A549 (cell line): Measurements from ENCODE around the gene ATL1. TPM values are rescaled to one million over a fixed set of nuclear protein-coding genes. Genes with fewer than 3 reads are reported as not detected.
A peak's percentile ranks its signal among the peaks of the same experiment; 100 is the strongest.

Experiments
- ATAC-seq, 2 experiments: fragments of 200-7000 bp in 1 of 2; fragments of >200 bp in 1 of 2; cut with Nextera tagmentation in 1 of 2; cut with Tn5 transposase in 1 of 2; 3 replicates each; pipeline versions ENCODE4 v1.8.0 to v1.9.1; 2018 to 2020; ENCODE audit warnings: mild to moderate bottlenecking in 1 of 2, moderate library complexity in 1 of 2
- CTCF ChIA-PET: fragments of 300-600 bp; sonication (Branson Sonifier 250); formaldehyde crosslinking; extraction: SDS; loops from one replicate; lab custom pipeline; 2021; ENCODE audit warnings: antibody characterized with exemption, inconsistent platforms; lab: Yijun Ruan, JAX
- POLR2A ChIA-PET: fragments of 350-600 bp; formaldehyde crosslinking; extraction: SDS; loops from one replicate; lab custom pipeline; 2021; ENCODE audit warnings: antibody characterized with exemption, inconsistent platforms; lab: Yijun Ruan, JAX
- DNase-seq, 2 experiments: peaks; one replicate each; pipeline versions ENCODE4 v3.0.0 to v3.0.0-alpha.2; 2011 to 2016; ENCODE audit warnings: low read depth in 1 of 2, low spot score in 1 of 2
- FAIRE-seq: peaks from 2 replicates; lab custom pipeline; 2011; peaks lifted over from hg19 to GRCh38; lab: Jason Lieb, UNC
- H3K27ac ChIP-seq, 2 experiments: fragments of >200 bp; sonication (Bioruptor Twin); formaldehyde crosslinking; 3 replicates each; pipeline ENCODE4 v1.5.1; 2016 to 2017
- H3K4me1 ChIP-seq: fragments of >200 bp; sonication (Bioruptor Twin); formaldehyde crosslinking; 3 replicates; pipeline ENCODE4 v1.6.1; 2016
- H3K4me2 ChIP-seq: fragments of >200 bp; sonication (Bioruptor Twin); formaldehyde crosslinking; 3 replicates; pipeline ENCODE4 v1.6.1; 2016
- H3K4me3 ChIP-seq: fragments of >200 bp; sonication (Bioruptor Twin); formaldehyde crosslinking; 3 replicates; pipeline ENCODE4 v1.5.1; 2016
- H3K9me3 ChIP-seq: fragments of >200 bp; sonication (Bioruptor Twin); formaldehyde crosslinking; 3 replicates; pipeline ENCODE4 v1.6.1; 2016
- BHLHE40 ChIP-seq: IDR thresholded peaks from 2 replicates; pipeline ENCODE4 v1.6.1; 2012; ENCODE audit warnings: low read depth, low read length, inconsistent platforms
- EHMT2 ChIP-seq: fragments of 200-600 bp; sonication (generic); IDR thresholded peaks from 2 replicates; pipeline ENCODE4 v1.6.1; 2016; ENCODE audit warnings: antibody characterized with exemption, low read depth, mild to moderate bottlenecking, moderate library complexity
- FOSB ChIP-seq: fragments of 250-450 bp; sonication (Bioruptor Pico); IDR thresholded peaks from 2 replicates; pipeline ENCODE4 v1.5.0; 2020; ENCODE audit warnings: mild to moderate bottlenecking, moderate library complexity
- FOSL2 ChIP-seq, 2 experiments: fragments of 450-650 bp in 1 of 2; fragments of >200 bp in 1 of 2; sonication (Bioruptor Twin) in 1 of 2; formaldehyde crosslinking; IDR thresholded peaks; 2 replicates each; pipeline versions ENCODE4 v1.5.0 to v1.6.1; 2016 to 2020; ENCODE audit warnings: mild to moderate bottlenecking in 1 of 2, moderate library complexity in 1 of 2
- GATA3 ChIP-seq: IDR thresholded peaks from 2 replicates; pipeline ENCODE4 v1.6.1; 2012; ENCODE audit warnings: borderline replicate concordance
- HDAC2 ChIP-seq: fragments of 200-600 bp; sonication (generic); IDR thresholded peaks from 2 replicates; pipeline ENCODE4 v1.6.1; 2016
- HOXA7 ChIP-seq: fragments of 250-450 bp; sonication (Bioruptor Pico); IDR thresholded peaks from 2 replicates; pipeline ENCODE4 v1.5.0; 2020; ENCODE audit warnings: mild to moderate bottlenecking, moderate library complexity
- HOXB5 ChIP-seq: fragments of 250-450 bp; sonication (Bioruptor Pico); IDR thresholded peaks from 2 replicates; pipeline ENCODE4 v1.5.0; 2020; ENCODE audit warnings: mild to moderate bottlenecking, moderate library complexity
- KDM1A ChIP-seq: fragments of 200-600 bp; sonication (generic); IDR thresholded peaks from 2 replicates; pipeline ENCODE4 v1.6.1; 2016; ENCODE audit warnings: low read depth, mild to moderate bottlenecking
- MAFK ChIP-seq: fragments of 450-650 bp; IDR thresholded peaks from 2 replicates; pipeline ENCODE4 v1.6.1; 2014; ENCODE audit not compliant: partially characterized antibody
- MYC ChIP-seq: IDR thresholded peaks from 2 replicates; pipeline ENCODE4 v1.6.1; 2012; ENCODE audit warnings: mild to moderate bottlenecking, inconsistent platforms, low read length, improper control_type of control experiment, borderline replicate concordance
- NFE2L2 ChIP-seq: fragments of 150-350 bp; conservative IDR thresholded peaks from 2 replicates; pipeline ENCODE4 v1.6.1; 2014; ENCODE audit warnings: low read length
- PHF8 ChIP-seq: fragments of 200-600 bp; sonication (generic); IDR thresholded peaks from 2 replicates; pipeline ENCODE4 v1.6.1; 2016; ENCODE audit warnings: low read depth, mild to moderate bottlenecking, antibody characterized with exemption, moderate library complexity, borderline replicate concordance
- POLR2AphosphoS2 ChIP-seq: conservative IDR thresholded peaks from 2 replicates; pipeline ENCODE4 v1.6.1; 2012; ENCODE audit warnings: low read length, improper control_type of control experiment, inconsistent platforms
- RARB ChIP-seq: fragments of 250-450 bp; sonication (Bioruptor Pico); IDR thresholded peaks from 2 replicates; pipeline ENCODE4 v1.8.0; 2021; ENCODE audit warnings: mild to moderate bottlenecking, moderate library complexity
- RFX5 ChIP-seq: fragments of 450-650 bp; IDR thresholded peaks from 2 replicates; pipeline ENCODE4 v1.7.1; 2014; ENCODE audit warnings: antibody characterized with exemption, mild to moderate bottlenecking, moderate library complexity
- SREBF2 ChIP-seq: fragments of 450-650 bp; IDR thresholded peaks from 2 replicates; pipeline ENCODE4 v1.6.1; 2014; ENCODE audit warnings: mild to moderate bottlenecking, moderate library complexity
- TFCP2L1 ChIP-seq: fragments of 250-450 bp; sonication (Bioruptor Pico); IDR thresholded peaks from 2 replicates; pipeline ENCODE4 v1.5.0; 2021; ENCODE audit warnings: mild to moderate bottlenecking
- TP53 ChIP-seq: fragments of 250-450 bp; sonication (Bioruptor Pico); IDR thresholded peaks from 2 replicates; pipeline ENCODE4 v1.5.0; 2021; ENCODE audit warnings: mild to moderate bottlenecking, moderate library complexity
- ZFP36 ChIP-seq: fragments of 450-650 bp; IDR thresholded peaks from 2 replicates; pipeline ENCODE4 v1.6.1; 2014; ENCODE audit warnings: borderline replicate concordance; ENCODE audit not compliant: partially characterized antibody
- ZNF302 ChIP-seq: fragments of 250-450 bp; sonication (Bioruptor Pico); IDR thresholded peaks from 2 replicates; pipeline ENCODE4 v1.9.0; 2021; ENCODE audit warnings: inconsistent platforms, mild to moderate bottlenecking, moderate library complexity
- WGBS: methylation state at CpG from one replicate; pipeline ENCODE4 v1.1.6; 2017; ENCODE audit errors: missing lambda C conversion rate; 5-methylcytosine and 5-hydroxymethylcytosine counted together
- polyA plus RNA-seq, 4 experiments: library from polyadenylated mRNA; depleted of rRNA in 3 of 4; stranded (reverse); fragments of >200 nt; fragmentation: RNase III in 1 of 4; extraction: RNeasy Plus Mini Kit Qiagen cat#74134 plus additional on column Dnase treatment in 1 of 4; gene quantifications; 2 replicates in 3 of 4; 3 replicates in 1 of 4; pipeline ENCODE4 v1.2.3, GENCODE V29; 2011 to 2017
- TF ChIP-seq, protein P1 (sequence below): fragments of 250-450 bp; sonication (Bioruptor Pico); IDR thresholded peaks from 2 replicates; pipeline ENCODE4 v1.5.0; 2021; ENCODE audit warnings: mild to moderate bottlenecking, moderate library complexity, borderline replicate concordance
- TF ChIP-seq, protein P2 (sequence below): IDR thresholded peaks from 2 replicates; pipeline ENCODE4 v1.6.1; 2012
- TF ChIP-seq, protein P3 (sequence below): fragments of 150-350 bp; IDR thresholded peaks from 2 replicates; pipeline ENCODE4 v1.6.1; 2014; ENCODE audit warnings: low read depth, mild to moderate bottlenecking, low read length

ATL1 gene
- polyA plus RNA-seq, 2 of the 4 experiments (the other 2 are of a cell fraction) = 4.7 to 5.1 TPM

DNA sequence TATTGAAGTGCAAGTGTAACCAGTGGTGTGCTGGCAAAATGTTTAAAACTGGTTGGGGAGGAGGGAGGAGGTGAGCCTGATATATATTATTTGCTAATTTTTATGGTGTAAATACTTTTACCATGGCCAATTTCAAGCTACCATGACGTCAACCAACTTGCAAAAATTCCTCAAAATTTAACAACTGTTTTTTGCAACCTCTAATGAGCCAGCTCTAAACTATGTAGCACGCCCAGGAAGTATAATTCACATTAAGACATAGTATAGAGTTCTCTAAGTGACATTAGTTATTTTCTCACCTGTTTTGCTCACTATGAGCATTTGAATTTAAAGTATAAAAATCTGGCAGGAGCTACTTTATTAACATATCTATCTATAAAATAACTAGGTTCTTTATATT is 41.4 kb downstream of the ATL1 start:
- Histone ChIP-seq H3K4me1 (peaks cover 20% of the 10 kb centered on the region), H3K4me3 (no peak overlapping the region), H3K9me3 (no peaks in the 10 kb centered on the region), H3K4me2 (peak overlapping the region; percentile 72), H3K27ac (peak overlapping the region in 1 of 2 experiments; percentile 38; a peak in 2 of 6 replicates)
- ChIA-PET CTCF (interaction anchor here (1.2 to 2.9 kb wide), 10 partner anchors 10 to 259 kb away, joined by 3 to 61 read pairs (median 6); no protein-coding TSS in a partner anchor), POLR2A (interaction anchor here (0.5 to 1.9 kb wide), 5 partner anchors 41 to 1050 kb away, joined by 3 to 15 read pairs (median 5); partner anchors contain the start of genes ATL1, FRMD6 and SAV1)
- DNase-seq = peak in 1 of 2 experiments; percentile 5
- no peak for ATAC-seq
- 62% methylated on average over 2 of the region's 2 CpGs for WGBS
- TF ChIP-seq HOXA7 (CRISPR knock-in tag) (no peak), SREBF2 (no peak), FOSB (CRISPR knock-in tag) (no peak), HDAC2 (no peak)
- FAIRE-seq = no peak

DNA sequence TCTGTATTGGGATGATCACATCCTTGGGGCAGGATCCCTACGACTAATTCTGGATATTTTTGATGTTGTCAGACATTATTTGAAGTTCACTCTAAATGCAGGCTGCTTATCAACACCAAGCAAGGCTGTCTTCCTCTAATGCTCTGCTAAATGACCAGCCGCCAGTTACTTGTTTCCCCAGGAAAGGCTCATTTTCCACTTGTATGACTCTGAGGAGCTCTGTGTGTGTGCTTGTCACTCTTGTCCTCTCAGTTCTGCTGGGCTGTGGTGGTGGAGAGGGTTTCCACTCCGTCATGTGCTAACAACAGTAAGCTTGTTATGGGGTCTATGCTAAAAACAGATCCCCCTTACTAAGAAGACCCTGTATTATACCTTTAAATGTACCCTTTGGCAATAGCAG is 42.1 kb downstream of the ATL1 start:
- Histone ChIP-seq H3K9me3 (no peaks in the 10 kb centered on the region), H3K4me3 (no peak overlapping the region), H3K27ac (peak overlapping the region in 1 of 2 experiments; percentile 23; a peak in 1 of 6 replicates), H3K4me2 (no peak overlapping the region), H3K4me1 (peaks cover 20% of the 10 kb centered on the region)
- ChIA-PET CTCF (interaction anchor here (1.2 to 2.9 kb wide), 4 partner anchors 11 to 258 kb away, joined by 4 to 61 read pairs (median 9); no protein-coding TSS in a partner anchor), POLR2A (no interaction called here)
- FAIRE-seq (no peak), ATAC-seq (peak in 1 of 2 experiments; percentile 27; a peak in 1 of 6 replicates), DNase-seq (no peak)
- WGBS = 87% methylated on average over 3 of the region's 3 CpGs
- TF ChIP-seq TP53 (CRISPR knock-in tag) = no peak
- TF ChIP-seq EHMT2 = no peak
- no peak for TF ChIP-seq MYC
- TF ChIP-seq ZNF302 (CRISPR knock-in tag) = no peak
- no peak for TF ChIP-seq RARB (CRISPR knock-in tag)
- no peak for TF ChIP-seq PHF8
- no peak for TF ChIP-seq RFX5
- no peak for TF ChIP-seq GATA3
- TF ChIP-seq KDM1A = no peak

DNA sequence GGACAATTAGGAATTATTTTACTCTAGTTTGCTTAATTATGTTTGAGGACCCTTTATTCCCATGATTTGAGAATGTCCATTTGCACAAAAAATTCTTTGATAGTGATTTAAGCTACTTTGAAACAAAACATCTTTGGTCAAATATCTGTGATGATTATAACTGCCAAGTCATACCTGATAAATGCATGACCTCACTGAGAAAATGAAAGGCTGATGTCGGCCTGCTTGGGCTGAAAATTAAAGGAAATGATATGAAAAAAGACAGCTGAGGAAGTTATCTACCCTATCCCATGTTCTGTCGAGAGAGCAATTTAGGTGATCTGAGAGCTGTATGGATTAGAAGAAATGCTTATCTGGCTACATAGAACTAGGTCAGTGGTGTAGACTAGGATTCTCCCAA is 43.6 kb downstream of the ATL1 start:
- peak in 1 of 2 experiments; percentile 6 for DNase-seq
- H3K27ac ChIP-seq = no peak overlapping the region

DNA sequence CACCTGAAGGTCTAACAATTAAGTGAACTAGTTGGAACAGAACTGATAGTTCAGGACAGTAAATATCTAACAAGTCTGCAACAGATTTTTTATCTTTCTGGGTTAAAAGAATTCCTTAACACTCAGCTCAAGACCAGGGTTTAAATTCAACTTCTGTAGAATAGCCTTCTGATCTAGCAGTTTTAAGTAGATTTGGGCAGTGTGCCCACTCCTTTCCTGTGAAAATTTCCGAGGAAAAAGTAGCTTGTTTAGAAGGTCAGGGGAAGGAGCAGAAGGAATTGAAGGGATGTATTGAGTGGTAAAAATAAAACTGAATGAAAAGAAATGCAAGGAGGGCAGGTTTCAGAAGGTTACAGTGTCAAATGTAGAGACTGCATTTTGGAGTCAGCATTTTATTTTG is 45.8 kb downstream of the ATL1 start:
- 3% methylated on average over 1 of the region's 1 CpG for WGBS
- CTCF ChIA-PET = interaction anchor here (0.6 to 1.7 kb wide), 6 partner anchors 13 to 206 kb away, joined by 3 to 6 read pairs (median 4); no protein-coding TSS in a partner anchor
- DNase-seq (no peak), FAIRE-seq (peak; percentile 7), ATAC-seq (no peak)
- Histone ChIP-seq H3K27ac (no peak overlapping the region), H3K4me1 (peaks cover 10% of the 10 kb centered on the region), H3K9me3 (no peaks in the 10 kb centered on the region), H3K4me3 (no peak overlapping the region), H3K4me2 (no peak overlapping the region)
- TF ChIP-seq FOSL2 (IDR thresholded peaks at IDR 0.05) (no peak), FOSL2 (CRISPR knock-in tag; IDR thresholded peaks at IDR 0.05) (no peak), POLR2AphosphoS2 (no peak), RARB (CRISPR knock-in tag) (no peak), ZFP36 (no peak), EHMT2 (no peak), TFCP2L1 (CRISPR knock-in tag) (no peak), NFE2L2 (no peak), HOXB5 (no peak)
- TF ChIP-seq, protein P1, sequence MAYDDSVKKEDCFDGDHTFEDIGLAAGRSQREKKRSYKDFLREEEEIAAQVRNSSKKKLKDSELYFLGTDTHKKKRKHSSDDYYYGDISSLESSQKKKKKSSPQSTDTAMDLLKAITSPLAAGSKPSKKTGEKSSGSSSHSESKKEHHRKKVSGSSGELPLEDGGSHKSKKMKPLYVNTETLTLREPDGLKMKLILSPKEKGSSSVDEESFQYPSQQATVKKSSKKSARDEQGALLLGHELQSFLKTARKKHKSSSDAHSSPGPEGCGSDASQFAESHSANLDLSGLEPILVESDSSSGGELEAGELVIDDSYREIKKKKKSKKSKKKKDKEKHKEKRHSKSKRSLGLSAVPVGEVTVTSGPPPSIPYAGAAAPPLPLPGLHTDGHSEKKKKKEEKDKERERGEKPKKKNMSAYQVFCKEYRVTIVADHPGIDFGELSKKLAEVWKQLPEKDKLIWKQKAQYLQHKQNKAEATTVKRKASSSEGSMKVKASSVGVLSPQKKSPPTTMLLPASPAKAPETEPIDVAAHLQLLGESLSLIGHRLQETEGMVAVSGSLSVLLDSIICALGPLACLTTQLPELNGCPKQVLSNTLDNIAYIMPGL (CRISPR knock-in tag) = no peak
- TF ChIP-seq, protein P2, sequence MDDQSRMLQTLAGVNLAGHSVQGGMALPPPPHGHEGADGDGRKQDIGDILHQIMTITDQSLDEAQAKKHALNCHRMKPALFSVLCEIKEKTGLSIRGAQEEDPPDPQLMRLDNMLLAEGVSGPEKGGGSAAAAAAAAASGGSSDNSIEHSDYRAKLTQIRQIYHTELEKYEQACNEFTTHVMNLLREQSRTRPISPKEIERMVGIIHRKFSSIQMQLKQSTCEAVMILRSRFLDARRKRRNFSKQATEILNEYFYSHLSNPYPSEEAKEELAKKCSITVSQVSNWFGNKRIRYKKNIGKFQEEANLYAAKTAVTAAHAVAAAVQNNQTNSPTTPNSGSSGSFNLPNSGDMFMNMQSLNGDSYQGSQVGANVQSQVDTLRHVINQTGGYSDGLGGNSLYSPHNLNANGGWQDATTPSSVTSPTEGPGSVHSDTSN = no peak
- TF ChIP-seq, protein P3, sequence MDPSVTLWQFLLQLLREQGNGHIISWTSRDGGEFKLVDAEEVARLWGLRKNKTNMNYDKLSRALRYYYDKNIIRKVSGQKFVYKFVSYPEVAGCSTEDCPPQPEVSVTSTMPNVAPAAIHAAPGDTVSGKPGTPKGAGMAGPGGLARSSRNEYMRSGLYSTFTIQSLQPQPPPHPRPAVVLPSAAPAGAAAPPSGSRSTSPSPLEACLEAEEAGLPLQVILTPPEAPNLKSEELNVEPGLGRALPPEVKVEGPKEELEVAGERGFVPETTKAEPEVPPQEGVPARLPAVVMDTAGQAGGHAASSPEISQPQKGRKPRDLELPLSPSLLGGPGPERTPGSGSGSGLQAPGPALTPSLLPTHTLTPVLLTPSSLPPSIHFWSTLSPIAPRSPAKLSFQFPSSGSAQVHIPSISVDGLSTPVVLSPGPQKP = no peak
- POLR2A ChIA-PET = interaction anchor here (1.2 kb wide), 1 partner anchor 62 kb away, joined by 3 read pairs; the partner anchor contains the start of gene SAV1

More for the DNA sequence above, 43.6 kb downstream of the ATL1 start:
- WGBS = 67% methylated on average over 2 of the region's 2 CpGs
- TF ChIP-seq MAFK (peak; percentile 14), BHLHE40 (no peak)
- Histone ChIP-seq H3K4me3 (no peak overlapping the region), H3K9me3 (no peaks in the 10 kb centered on the region), H3K4me2 (no peak overlapping the region), H3K4me1 (peaks cover 20% of the 10 kb centered on the region)
- FAIRE-seq = no peak
- ATAC-seq = no peak
- ChIA-PET POLR2A (interaction anchor here (0.5 kb wide), 1 partner anchor 160 kb away, joined by 3 read pairs; no protein-coding TSS in a partner anchor), CTCF (interaction anchor here (0.8 to 2.2 kb wide), 4 partner anchors 16 to 174 kb away, joined by 3 to 8 read pairs (median 4); no protein-coding TSS in a partner anchor)
